ENCODE data around the gene MNT. TPM values are rescaled to one million over a fixed set of nuclear protein-coding genes. Genes with fewer than 3 reads are reported as not detected.

MNT gene
- total and polyA plus RNA-seq, 2 experiments from 2014 or later: 5.7 to 6.4 TPM

DNA sequence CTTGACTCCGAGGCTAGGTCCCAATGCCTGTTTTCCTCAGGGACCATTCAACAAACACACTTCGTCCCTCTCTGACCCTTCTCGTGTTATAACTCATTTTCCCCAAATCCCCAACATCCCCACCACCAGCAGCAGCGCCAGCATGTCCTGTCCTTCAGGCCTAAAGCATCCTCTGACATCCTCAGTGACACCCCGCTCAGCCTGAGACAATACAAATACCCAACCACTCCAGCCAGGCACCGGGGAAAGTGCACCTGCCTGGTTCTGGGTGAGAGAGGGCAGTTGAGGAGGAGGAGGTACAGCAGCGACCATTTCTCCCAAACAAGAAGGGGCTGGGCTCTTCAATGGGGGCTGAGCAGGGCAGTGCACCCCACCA, 4.7 kb downstream of the MNT start (continued):
- TF ChIP-seq STAT1 (IDR thresholded peaks at IDR 0.05; ENCODE audit: unreplicated experiment) (no peak), EZH2 (IDR thresholded peaks at IDR 0.05; ENCODE audit: low read depth, unreplicated experiment) (no peak), ZNF114 (CRISPR knock-in tag; IDR thresholded peaks at IDR 0.05) (no peak), POLR2AphosphoS5 (IDR thresholded peaks at IDR 0.05; ENCODE audit: low read depth) (no peak), ZNF331 (CRISPR knock-in tag; IDR thresholded peaks at IDR 0.05; ENCODE audit: low read depth) (no peak), CREB1 (CRISPR knock-in tag; IDR thresholded peaks at IDR 0.05; ENCODE audit: low read depth) (no peak), JUNB (IDR thresholded peaks at IDR 0.05; ENCODE audit: unreplicated experiment) (no peak)
- TF ChIP-seq, protein P1, sequence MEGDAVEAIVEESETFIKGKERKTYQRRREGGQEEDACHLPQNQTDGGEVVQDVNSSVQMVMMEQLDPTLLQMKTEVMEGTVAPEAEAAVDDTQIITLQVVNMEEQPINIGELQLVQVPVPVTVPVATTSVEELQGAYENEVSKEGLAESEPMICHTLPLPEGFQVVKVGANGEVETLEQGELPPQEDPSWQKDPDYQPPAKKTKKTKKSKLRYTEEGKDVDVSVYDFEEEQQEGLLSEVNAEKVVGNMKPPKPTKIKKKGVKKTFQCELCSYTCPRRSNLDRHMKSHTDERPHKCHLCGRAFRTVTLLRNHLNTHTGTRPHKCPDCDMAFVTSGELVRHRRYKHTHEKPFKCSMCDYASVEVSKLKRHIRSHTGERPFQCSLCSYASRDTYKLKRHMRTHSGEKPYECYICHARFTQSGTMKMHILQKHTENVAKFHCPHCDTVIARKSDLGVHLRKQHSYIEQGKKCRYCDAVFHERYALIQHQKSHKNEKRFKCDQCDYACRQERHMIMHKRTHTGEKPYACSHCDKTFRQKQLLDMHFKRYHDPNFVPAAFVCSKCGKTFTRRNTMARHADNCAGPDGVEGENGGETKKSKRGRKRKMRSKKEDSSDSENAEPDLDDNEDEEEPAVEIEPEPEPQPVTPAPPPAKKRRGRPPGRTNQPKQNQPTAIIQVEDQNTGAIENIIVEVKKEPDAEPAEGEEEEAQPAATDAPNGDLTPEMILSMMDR (conservative IDR thresholded peaks at IDR 0.05; ENCODE audit: low read depth in 2 of 2): no peak

DNA sequence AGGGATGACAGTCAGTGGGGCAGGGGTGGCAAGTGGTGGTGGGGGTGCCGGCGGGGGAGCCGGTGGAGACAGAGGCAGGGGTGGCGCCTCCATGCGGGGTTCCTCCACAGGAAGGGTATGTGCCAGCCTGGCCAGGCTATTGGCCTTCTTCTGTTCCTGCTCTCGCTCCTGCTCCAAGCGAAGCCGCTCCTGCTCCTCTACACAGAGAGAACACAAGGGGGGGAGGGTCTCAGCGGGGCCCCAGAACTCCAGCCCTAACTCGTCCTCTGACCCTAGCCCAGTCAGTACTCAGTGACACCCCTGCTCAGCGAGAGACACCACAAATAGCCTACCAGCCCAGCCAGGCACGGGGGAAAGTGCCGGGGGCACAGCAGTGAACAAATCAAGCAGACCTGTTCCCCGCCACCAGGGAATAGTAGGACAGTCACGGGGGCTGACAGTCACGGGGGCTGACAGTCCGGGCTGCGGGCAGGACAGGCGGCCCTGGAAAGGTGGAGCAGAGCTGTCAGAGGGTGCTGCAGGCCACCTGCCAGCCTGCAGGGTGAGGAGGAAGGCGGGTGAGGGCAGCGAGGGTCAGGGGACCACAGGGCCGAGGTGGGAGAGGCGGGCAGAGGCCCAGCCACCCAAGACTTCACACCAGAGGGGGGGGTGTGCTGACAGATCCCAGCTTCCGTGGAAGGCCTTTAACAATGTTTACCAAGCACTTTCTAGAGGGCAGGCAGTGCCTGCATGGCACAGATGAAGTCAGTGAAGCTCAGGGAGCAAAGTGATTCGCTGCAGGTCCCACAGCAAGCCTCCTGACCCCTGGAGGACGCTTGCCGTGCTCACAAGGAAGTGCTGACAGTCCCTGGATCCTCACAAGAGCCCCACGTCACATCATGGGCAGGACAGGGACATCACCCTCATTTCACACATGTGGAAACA, 5.3 kb downstream of the MNT start:
- peaks cover 32% of the 10 kb centered on the region for H3K4me1 ChIP-seq (ENCODE audit: insufficient read depth)
- no peak overlapping the region for H2AFZ ChIP-seq
- Mint-ChIP-seq H3K36me3 (ENCODE audit: low read depth) (peaks cover 10% of the 10 kb centered on the region; the same call in 1 of the 3 replicates), H3K27me3 (ENCODE audit: insufficient read depth, low read depth, poor library complexity) (peaks cover 35% of the 10 kb centered on the region), H3K4me3 (peak overlapping the region; percentile 96), H3K4me1 (peaks cover 48% of the 10 kb centered on the region), H3K9me3 (peaks cover 3% of the 10 kb centered on the region; the same call in 1 of the 3 replicates), H3K27ac (peak overlapping the region; percentile 42; the same call in 1 of the 2 replicates)
- H3K27me3 ChIP-seq (ENCODE audit: insufficient read depth): no peaks in the 10 kb centered on the region
- no peaks in the 10 kb centered on the region for H3K36me3 ChIP-seq (ENCODE audit: insufficient read depth)
- TF ChIP-seq, protein P2, sequence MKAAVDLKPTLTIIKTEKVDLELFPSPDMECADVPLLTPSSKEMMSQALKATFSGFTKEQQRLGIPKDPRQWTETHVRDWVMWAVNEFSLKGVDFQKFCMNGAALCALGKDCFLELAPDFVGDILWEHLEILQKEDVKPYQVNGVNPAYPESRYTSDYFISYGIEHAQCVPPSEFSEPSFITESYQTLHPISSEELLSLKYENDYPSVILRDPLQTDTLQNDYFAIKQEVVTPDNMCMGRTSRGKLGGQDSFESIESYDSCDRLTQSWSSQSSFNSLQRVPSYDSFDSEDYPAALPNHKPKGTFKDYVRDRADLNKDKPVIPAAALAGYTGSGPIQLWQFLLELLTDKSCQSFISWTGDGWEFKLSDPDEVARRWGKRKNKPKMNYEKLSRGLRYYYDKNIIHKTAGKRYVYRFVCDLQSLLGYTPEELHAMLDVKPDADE (IDR thresholded peaks at IDR 0.05): no peak
- TF ChIP-seq, protein P3, sequence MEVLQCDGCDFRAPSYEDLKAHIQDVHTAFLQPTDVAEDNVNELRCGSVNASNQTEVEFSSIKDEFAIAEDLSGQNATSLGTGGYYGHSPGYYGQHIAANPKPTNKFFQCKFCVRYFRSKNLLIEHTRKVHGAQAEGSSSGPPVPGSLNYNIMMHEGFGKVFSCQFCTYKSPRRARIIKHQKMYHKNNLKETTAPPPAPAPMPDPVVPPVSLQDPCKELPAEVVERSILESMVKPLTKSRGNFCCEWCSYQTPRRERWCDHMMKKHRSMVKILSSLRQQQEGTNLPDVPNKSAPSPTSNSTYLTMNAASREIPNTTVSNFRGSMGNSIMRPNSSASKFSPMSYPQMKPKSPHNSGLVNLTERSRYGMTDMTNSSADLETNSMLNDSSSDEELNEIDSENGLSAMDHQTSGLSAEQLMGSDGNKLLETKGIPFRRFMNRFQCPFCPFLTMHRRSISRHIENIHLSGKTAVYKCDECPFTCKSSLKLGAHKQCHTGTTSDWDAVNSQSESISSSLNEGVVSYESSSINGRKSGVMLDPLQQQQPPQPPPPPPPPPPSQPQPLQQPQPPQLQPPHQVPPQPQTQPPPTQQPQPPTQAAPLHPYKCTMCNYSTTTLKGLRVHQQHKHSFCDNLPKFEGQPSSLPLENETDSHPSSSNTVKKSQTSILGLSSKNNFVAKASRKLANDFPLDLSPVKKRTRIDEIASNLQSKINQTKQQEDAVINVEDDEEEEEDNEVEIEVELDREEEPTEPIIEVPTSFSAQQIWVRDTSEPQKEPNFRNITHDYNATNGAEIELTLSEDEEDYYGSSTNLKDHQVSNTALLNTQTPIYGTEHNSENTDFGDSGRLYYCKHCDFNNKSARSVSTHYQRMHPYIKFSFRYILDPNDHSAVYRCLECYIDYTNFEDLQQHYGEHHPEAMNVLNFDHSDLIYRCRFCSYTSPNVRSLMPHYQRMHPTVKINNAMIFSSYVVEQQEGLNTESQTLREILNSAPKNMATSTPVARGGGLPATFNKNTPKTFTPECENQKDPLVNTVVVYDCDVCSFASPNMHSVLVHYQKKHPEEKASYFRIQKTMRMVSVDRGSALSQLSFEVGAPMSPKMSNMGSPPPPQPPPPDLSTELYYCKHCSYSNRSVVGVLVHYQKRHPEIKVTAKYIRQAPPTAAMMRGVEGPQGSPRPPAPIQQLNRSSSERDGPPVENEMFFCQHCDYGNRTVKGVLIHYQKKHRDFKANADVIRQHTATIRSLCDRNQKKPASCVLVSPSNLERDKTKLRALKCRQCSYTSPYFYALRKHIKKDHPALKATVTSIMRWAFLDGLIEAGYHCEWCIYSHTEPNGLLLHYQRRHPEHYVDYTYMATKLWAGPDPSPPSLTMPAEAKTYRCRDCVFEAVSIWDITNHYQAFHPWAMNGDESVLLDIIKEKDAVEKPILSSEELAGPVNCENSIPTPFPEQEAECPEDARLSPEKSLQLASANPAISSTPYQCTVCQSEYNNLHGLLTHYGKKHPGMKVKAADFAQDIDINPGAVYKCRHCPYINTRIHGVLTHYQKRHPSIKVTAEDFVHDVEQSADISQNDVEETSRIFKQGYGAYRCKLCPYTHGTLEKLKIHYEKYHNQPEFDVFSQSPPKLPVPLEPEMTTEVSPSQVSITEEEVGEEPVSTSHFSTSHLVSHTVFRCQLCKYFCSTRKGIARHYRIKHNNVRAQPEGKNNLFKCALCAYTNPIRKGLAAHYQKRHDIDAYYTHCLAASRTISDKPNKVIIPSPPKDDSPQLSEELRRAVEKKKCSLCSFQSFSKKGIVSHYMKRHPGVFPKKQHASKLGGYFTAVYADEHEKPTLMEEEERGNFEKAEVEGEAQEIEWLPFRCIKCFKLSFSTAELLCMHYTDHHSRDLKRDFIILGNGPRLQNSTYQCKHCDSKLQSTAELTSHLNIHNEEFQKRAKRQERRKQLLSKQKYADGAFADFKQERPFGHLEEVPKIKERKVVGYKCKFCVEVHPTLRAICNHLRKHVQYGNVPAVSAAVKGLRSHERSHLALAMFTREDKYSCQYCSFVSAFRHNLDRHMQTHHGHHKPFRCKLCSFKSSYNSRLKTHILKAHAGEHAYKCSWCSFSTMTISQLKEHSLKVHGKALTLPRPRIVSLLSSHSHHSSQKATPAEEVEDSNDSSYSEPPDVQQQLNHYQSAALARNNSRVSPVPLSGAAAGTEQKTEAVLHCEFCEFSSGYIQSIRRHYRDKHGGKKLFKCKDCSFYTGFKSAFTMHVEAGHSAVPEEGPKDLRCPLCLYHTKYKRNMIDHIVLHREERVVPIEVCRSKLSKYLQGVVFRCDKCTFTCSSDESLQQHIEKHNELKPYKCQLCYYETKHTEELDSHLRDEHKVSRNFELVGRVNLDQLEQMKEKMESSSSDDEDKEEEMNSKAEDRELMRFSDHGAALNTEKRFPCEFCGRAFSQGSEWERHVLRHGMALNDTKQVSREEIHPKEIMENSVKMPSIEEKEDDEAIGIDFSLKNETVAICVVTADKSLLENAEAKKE (CRISPR knock-in tag; IDR thresholded peaks at IDR 0.05): no peak
- TF ChIP-seq POLR2AphosphoS5 (IDR thresholded peaks at IDR 0.05; ENCODE audit: low read depth) (no peak), JUNB (IDR thresholded peaks at IDR 0.05; ENCODE audit: unreplicated experiment) (no peak), EZH2 (IDR thresholded peaks at IDR 0.05; ENCODE audit: low read depth, unreplicated experiment) (no peak), CREB1 (CRISPR knock-in tag; IDR thresholded peaks at IDR 0.05; ENCODE audit: low read depth) (no peak), ZNF331 (CRISPR knock-in tag; IDR thresholded peaks at IDR 0.05; ENCODE audit: low read depth) (no peak)
- TF ChIP-seq, protein P1 (conservative IDR thresholded peaks at IDR 0.05; ENCODE audit: low read depth in 2 of 2): 0 out of 4 replicates have a peak, but pooled peaks of 1 of the 2 experiments have one; percentile 13
- H3K79me2 ChIP-seq (replicated peaks; ENCODE audit: insufficient read depth): peaks cover 48% of the 10 kb centered on the region
- H4K20me1 ChIP-seq (replicated peaks; ENCODE audit: insufficient read depth): no peaks in the 10 kb centered on the region; the same call in 1 of the 2 replicates
- peak overlapping the region; percentile 97 for H3K4me2 ChIP-seq
- H3K4me3 ChIP-seq: peak overlapping the region; percentile 83; the same call in 1 of the 2 replicates
- no peak for DNase-seq (ENCODE audit: low spot score)
- peaks cover 16% of the 10 kb centered on the region for H3F3A ChIP-seq (replicated peaks; ENCODE audit: low read depth)
- no peak overlapping the region for H3K27ac ChIP-seq (ENCODE audit: low read depth)
- no peak for ATAC-seq
- H3K9me2 ChIP-seq (ENCODE audit: insufficient read depth): no peaks in the 10 kb centered on the region
